IMR-90 (cell line): ENCODE data around the gene TNNI3K. TPM values are rescaled to one million over a fixed set of nuclear protein-coding genes. Genes with fewer than 3 reads are reported as not detected.
A peak's percentile ranks its signal among the peaks of the same experiment; 100 is the strongest.

ENCODE experiments used
- ATAC-seq: fragments of 200-7000 bp; cut with Tn5 transposase; 2 replicates; pipeline ENCODE4 v1.9.1; 2020; ENCODE audit warnings: low read depth, mild to moderate bottlenecking, moderate library complexity
- BruUV-seq: library from RNA; stranded (reverse); fragments of 400-500 nt; replicated peaks from 2 replicates; lab custom pipeline; 2021; lab: Mats Ljungman, UMichigan
- CTCF ChIA-PET: fragments of 300-600 bp; formaldehyde crosslinking; extraction: SDS; loops from one replicate; lab custom pipeline; 2021; ENCODE audit warnings: antibody characterized with exemption; lab: Yijun Ruan, JAX
- POLR2A ChIA-PET: fragments of 300-600 bp; sonication (Branson Sonifier 250); formaldehyde crosslinking; loops from one replicate; lab custom pipeline; 2022; ENCODE audit warnings: antibody characterized with exemption; ENCODE audit not compliant: unreplicated experiment; lab: Charles Lee
- DNase-seq: peaks from one replicate; pipeline ENCODE4 v3.0.0; 2013
- H2AFZ ChIP-seq: replicated peaks from 2 replicates; pipeline ENCODE3; 2013; ENCODE audit warnings: low read length, mild to moderate bottlenecking; ENCODE audit not compliant: poor library complexity
- H2AK5ac ChIP-seq: 2 replicates; pipeline ENCODE4 v1.6.1; 2013; ENCODE audit warnings: low read depth, low read length, inconsistent platforms
- H2AK9ac ChIP-seq: replicated peaks from 2 replicates; pipeline ENCODE3; 2013; ENCODE audit warnings: mild to moderate bottlenecking, low read depth, low read length, moderate library complexity; ENCODE audit not compliant: poor library complexity
- H2BK120ac ChIP-seq: 2 replicates; pipeline ENCODE4 v1.6.1; 2013; ENCODE audit warnings: low read depth, low read length, inconsistent platforms
- H2BK15ac ChIP-seq: 3 replicates; pipeline ENCODE4 v1.6.1; 2013; ENCODE audit warnings: low read depth, low read length, inconsistent platforms
- H2BK20ac ChIP-seq: 2 replicates; pipeline ENCODE4 v1.6.1; 2013; ENCODE audit warnings: low read depth, mild to moderate bottlenecking, inconsistent platforms, low read length, moderate library complexity
- H2BK5ac ChIP-seq: 2 replicates; pipeline ENCODE4 v1.6.1; 2013; ENCODE audit warnings: mild to moderate bottlenecking, low read depth, low read length, inconsistent platforms; ENCODE audit not compliant: poor library complexity, severe bottlenecking
- H3K14ac ChIP-seq: replicated peaks from 2 replicates; pipeline ENCODE4 v1.6.1; 2013; ENCODE audit warnings: low read depth, low read length, inconsistent platforms
- H3K18ac ChIP-seq: 2 replicates; pipeline ENCODE4 v1.6.1; 2013; ENCODE audit warnings: low read depth, low read length, control low read depth
- H3K23ac ChIP-seq: 2 replicates; pipeline ENCODE4 v1.6.1; 2013; ENCODE audit warnings: low read depth, low read length, inconsistent platforms
- H3K27ac ChIP-seq: 2 replicates; pipeline ENCODE4 v1.5.1; 2013; ENCODE audit warnings: mild to moderate bottlenecking, control low read depth, low read length; ENCODE audit not compliant: insufficient read depth
- H3K27me3 ChIP-seq: 2 replicates; pipeline ENCODE4 v1.6.1; 2013; ENCODE audit warnings: low read length; ENCODE audit not compliant: control insufficient read depth, insufficient read depth
- H3K36me3 ChIP-seq: 2 replicates; pipeline ENCODE4 v1.6.1; 2013; ENCODE audit warnings: low read length, mixed read lengths; ENCODE audit not compliant: control insufficient read depth, insufficient read depth
- H3K4ac ChIP-seq: 2 replicates; pipeline ENCODE4 v1.6.1; 2013; ENCODE audit warnings: low read depth, low read length, inconsistent platforms
- H3K4me1 ChIP-seq: 2 replicates; pipeline ENCODE4 v1.6.1; 2013; ENCODE audit warnings: low read length, mixed read lengths; ENCODE audit not compliant: control insufficient read depth, insufficient read depth
- H3K4me2 ChIP-seq: 2 replicates; pipeline ENCODE4 v1.6.1; 2013; ENCODE audit warnings: low read depth, mild to moderate bottlenecking, control low read depth, low read length, moderate library complexity
- H3K4me3 ChIP-seq: 2 replicates; pipeline ENCODE4 v1.5.1; 2013; ENCODE audit warnings: low read depth, mild to moderate bottlenecking, control low read depth, low read length, moderate library complexity; ENCODE audit not compliant: insufficient read depth
- H3K56ac ChIP-seq: 2 replicates; pipeline ENCODE4 v1.6.1; 2013; ENCODE audit warnings: low read length, inconsistent platforms; ENCODE audit not compliant: insufficient read depth; ENCODE audit errors: extremely low read depth
- H3K79me1 ChIP-seq, 2 experiments: 2 replicates each; pipeline ENCODE4 v1.6.1; 2013; ENCODE audit warnings: low read length in 2 of 2, inconsistent platforms in 1 of 2, low read depth in 1 of 2
- H3K9ac ChIP-seq: 2 replicates; pipeline ENCODE4 v1.6.1; 2013; ENCODE audit warnings: low read depth, low read length, control low read depth
- H3K9me1 ChIP-seq: 2 replicates; pipeline ENCODE4 v1.6.1; 2013; ENCODE audit warnings: low read length, inconsistent platforms; ENCODE audit not compliant: insufficient read depth
- H3K9me3 ChIP-seq: 2 replicates; pipeline ENCODE4 v1.6.1; 2013; ENCODE audit warnings: low read length; ENCODE audit not compliant: control insufficient read depth, insufficient read depth
- H4K20me1 ChIP-seq: 2 replicates; pipeline ENCODE4 v1.6.1; 2013; ENCODE audit warnings: low read length, inconsistent platforms; ENCODE audit not compliant: insufficient read depth
- H4K5ac ChIP-seq: 2 replicates; pipeline ENCODE4 v1.6.1; 2013; ENCODE audit warnings: mild to moderate bottlenecking, low read depth, low read length, control low read depth
- H4K8ac ChIP-seq, 2 experiments: 2 replicates each; pipeline ENCODE4 v1.6.1; 2013; ENCODE audit warnings: low read depth in 2 of 2, low read length in 2 of 2, control low read depth in 1 of 2, inconsistent platforms in 1 of 2
- H4K91ac ChIP-seq: 2 replicates; pipeline ENCODE4 v1.6.1; 2013; ENCODE audit warnings: low read depth, low read length, inconsistent platforms; ENCODE audit not compliant: insufficient read depth
- BHLHE40 ChIP-seq: fragments of 150-350 bp; IDR thresholded peaks from 2 replicates; pipeline ENCODE4 v1.6.1; 2016; ENCODE audit warnings: mild to moderate bottlenecking, low read depth, low read length
- CEBPB ChIP-seq: IDR thresholded peaks from 2 replicates; pipeline ENCODE4 v1.6.1; 2012; ENCODE audit warnings: low read depth, low read length, improper control_type of control experiment
- CHD1 ChIP-seq: IDR thresholded peaks from 2 replicates; pipeline ENCODE4 v1.6.1; 2012; ENCODE audit warnings: low read depth, low read length, improper control_type of control experiment
- FOS ChIP-seq: fragments of 150-350 bp; IDR thresholded peaks from 2 replicates; pipeline ENCODE4 v1.6.1; 2016; ENCODE audit warnings: low read depth, low read length
- MAFK ChIP-seq: IDR thresholded peaks from 2 replicates; pipeline ENCODE4 v1.6.1; 2012; ENCODE audit warnings: low read depth, low read length, improper control_type of control experiment
- NFE2L2 ChIP-seq: fragments of 150-350 bp; IDR thresholded peaks from 2 replicates; pipeline ENCODE4 v1.6.1; 2016; ENCODE audit warnings: low read depth, mild to moderate bottlenecking, low read length
- RAD21 ChIP-seq: IDR thresholded peaks from 2 replicates; pipeline ENCODE4 v1.6.1; 2012; ENCODE audit warnings: low read length, improper control_type of control experiment
- RCOR1 ChIP-seq: IDR thresholded peaks from 2 replicates; pipeline ENCODE4 v1.6.1; 2012; ENCODE audit warnings: mild to moderate bottlenecking, low read length, improper control_type of control experiment; ENCODE audit not compliant: insufficient replicate concordance
- RFX5 ChIP-seq: IDR thresholded peaks from 2 replicates; pipeline ENCODE4 v1.8.0; 2012; ENCODE audit warnings: low read depth, mild to moderate bottlenecking, low read length, moderate library complexity
- SMC3 ChIP-seq: fragments of 150-350 bp; IDR thresholded peaks from 2 replicates; pipeline ENCODE4 v1.6.1; 2016; ENCODE audit warnings: low read depth, mild to moderate bottlenecking, antibody characterized with exemption, low read length, moderate library complexity
- WGBS, 2 experiments: methylation state at CpG; one replicate each; pipeline versions ENCODE4 v1.1.5 to v1.1.7; 2013; ENCODE audit warnings: missing lambda C conversion rate in 2 of 2; ENCODE audit not compliant: insufficient read length in 1 of 2; ENCODE audit errors: extremely low coverage in 2 of 2; 5-methylcytosine and 5-hydroxymethylcytosine counted together
- dilution Hi-C: fragments of 300-500 bp; cut with HindIII; formaldehyde crosslinking; loops from one replicate; pipeline ENCODE4 v1.14.3; 2018; ENCODE audit warnings: low sequenced_read_pairs; ENCODE audit not compliant: unreplicated experiment
- in situ Hi-C: fragments of 300-500 bp; cut with MboI; formaldehyde crosslinking; loops from 3 replicates; pipeline ENCODE4 v1.14.3; 2019; ENCODE audit warnings: low sequenced_read_pairs, inconsistent platforms, mixed read lengths
- intact Hi-C: fragments of 100-400 bp; cut with micrococcal nuclease; formaldehyde crosslinking; loops from 2 replicates; pipeline ENCODE4 v1.10.0; 2022
- polyA plus RNA-seq, 3 experiments: library from polyadenylated mRNA; depleted of rRNA; stranded (reverse); fragments of >200 nt; gene quantifications; 2 replicates each; pipeline ENCODE4 v1.2.3, GENCODE V29; 2012; ENCODE audit warnings: low replicate concordance in 1 of 3
- total RNA-seq: library from RNA; depleted of rRNA; stranded (reverse); fragments of >200 nt; gene quantifications from 2 replicates; pipeline ENCODE4 v1.2.3, GENCODE V29; 2012
- TF ChIP-seq, protein P1 (sequence below): fragments of 150-350 bp; IDR thresholded peaks from 2 replicates; pipeline ENCODE4 v1.6.1; 2017; ENCODE audit warnings: mild to moderate bottlenecking, antibody characterized with exemption, low read length, low read depth
- TF ChIP-seq, protein P2 (sequence below): conservative IDR thresholded peaks from 2 replicates; pipeline ENCODE4 v1.5.1; 2012; ENCODE audit warnings: mild to moderate bottlenecking, low read depth, low read length, improper control_type of control experiment
- TF ChIP-seq, protein P3 (sequence below): fragments of 150-350 bp; IDR thresholded peaks from 2 replicates; pipeline ENCODE4 v1.6.1; 2016; ENCODE audit warnings: low read depth, mild to moderate bottlenecking, low read length, moderate library complexity, borderline replicate concordance

Gene TNNI3K
- total and polyA plus RNA-seq, 2 of the 4 experiments (the other 2 are of a cell fraction): 0.90 to 1.3 TPM

DNA sequence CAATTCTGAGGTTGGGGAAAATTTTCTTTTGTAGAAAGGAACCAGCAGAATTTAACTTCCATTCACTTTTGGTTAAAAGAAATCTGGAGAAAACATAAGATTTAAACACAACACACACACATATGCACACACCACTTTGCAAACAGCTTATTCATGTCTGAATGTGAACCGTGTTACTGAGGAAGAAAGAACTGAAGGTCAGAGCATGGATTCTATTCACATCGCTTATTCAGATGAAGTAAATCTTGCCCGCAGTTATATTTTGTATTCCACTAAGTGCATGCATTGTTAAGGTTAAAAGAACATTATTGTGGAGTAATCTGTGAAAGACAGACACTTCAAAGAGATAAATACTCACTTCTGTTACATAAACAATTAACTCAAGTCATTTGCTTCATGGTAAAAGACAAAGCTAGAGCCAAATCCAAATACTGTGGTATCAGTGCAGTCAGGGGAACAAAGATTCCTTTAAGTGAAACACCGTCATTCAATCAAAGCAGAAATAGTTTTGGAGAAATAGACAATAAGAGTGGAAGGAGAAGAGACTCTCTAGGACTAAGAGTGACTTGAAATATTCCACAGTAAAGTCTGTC is 195.3 kb downstream of the TNNI3K start:
- H2BK5ac ChIP-seq: no peak overlapping the region
- H3K18ac ChIP-seq: peak overlapping the region; percentile 75; the same call in 1 of the 2 replicates
- ChIA-PET CTCF (no interaction called here), POLR2A (no interaction called here)
- peaks cover 6% of the 10 kb centered on the region; the same call in 1 of the 2 replicates for H3K4me1 ChIP-seq
- no peak overlapping the region for H3K14ac ChIP-seq
- no peak overlapping the region for H3K4ac ChIP-seq
- H2BK20ac ChIP-seq: peak overlapping the region; percentile 5; the same call in 1 of the 2 replicates
- no peaks in the 10 kb centered on the region for H3K9me3 ChIP-seq
- intact Hi-C loops: no loop called here
- no CpG with 5 or more reads among the region's 4 CpGs for WGBS, 2 experiments
- TF ChIP-seq, protein P1, sequence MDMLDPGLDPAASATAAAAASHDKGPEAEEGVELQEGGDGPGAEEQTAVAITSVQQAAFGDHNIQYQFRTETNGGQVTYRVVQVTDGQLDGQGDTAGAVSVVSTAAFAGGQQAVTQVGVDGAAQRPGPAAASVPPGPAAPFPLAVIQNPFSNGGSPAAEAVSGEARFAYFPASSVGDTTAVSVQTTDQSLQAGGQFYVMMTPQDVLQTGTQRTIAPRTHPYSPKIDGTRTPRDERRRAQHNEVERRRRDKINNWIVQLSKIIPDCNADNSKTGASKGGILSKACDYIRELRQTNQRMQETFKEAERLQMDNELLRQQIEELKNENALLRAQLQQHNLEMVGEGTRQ: no peak
- no peak for TF ChIP-seq CEBPB
- TF ChIP-seq RFX5: no peak
- TF ChIP-seq FOS: no peak
- no peak for TF ChIP-seq CHD1
- no peak for TF ChIP-seq NFE2L2
- TF ChIP-seq RCOR1: no peak
- no peak for TF ChIP-seq MAFK
- no peak for TF ChIP-seq SMC3
- TF ChIP-seq, protein P2, sequence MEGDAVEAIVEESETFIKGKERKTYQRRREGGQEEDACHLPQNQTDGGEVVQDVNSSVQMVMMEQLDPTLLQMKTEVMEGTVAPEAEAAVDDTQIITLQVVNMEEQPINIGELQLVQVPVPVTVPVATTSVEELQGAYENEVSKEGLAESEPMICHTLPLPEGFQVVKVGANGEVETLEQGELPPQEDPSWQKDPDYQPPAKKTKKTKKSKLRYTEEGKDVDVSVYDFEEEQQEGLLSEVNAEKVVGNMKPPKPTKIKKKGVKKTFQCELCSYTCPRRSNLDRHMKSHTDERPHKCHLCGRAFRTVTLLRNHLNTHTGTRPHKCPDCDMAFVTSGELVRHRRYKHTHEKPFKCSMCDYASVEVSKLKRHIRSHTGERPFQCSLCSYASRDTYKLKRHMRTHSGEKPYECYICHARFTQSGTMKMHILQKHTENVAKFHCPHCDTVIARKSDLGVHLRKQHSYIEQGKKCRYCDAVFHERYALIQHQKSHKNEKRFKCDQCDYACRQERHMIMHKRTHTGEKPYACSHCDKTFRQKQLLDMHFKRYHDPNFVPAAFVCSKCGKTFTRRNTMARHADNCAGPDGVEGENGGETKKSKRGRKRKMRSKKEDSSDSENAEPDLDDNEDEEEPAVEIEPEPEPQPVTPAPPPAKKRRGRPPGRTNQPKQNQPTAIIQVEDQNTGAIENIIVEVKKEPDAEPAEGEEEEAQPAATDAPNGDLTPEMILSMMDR: no peak
- no peak for TF ChIP-seq BHLHE40
- no peak for TF ChIP-seq RAD21
- TF ChIP-seq, protein P3, sequence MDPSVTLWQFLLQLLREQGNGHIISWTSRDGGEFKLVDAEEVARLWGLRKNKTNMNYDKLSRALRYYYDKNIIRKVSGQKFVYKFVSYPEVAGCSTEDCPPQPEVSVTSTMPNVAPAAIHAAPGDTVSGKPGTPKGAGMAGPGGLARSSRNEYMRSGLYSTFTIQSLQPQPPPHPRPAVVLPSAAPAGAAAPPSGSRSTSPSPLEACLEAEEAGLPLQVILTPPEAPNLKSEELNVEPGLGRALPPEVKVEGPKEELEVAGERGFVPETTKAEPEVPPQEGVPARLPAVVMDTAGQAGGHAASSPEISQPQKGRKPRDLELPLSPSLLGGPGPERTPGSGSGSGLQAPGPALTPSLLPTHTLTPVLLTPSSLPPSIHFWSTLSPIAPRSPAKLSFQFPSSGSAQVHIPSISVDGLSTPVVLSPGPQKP: no peak
- 0 out of 2 replicates have a peak overlapping the region, but pooled peaks have one; percentile 11 for H2BK120ac ChIP-seq
- no peaks in the 10 kb centered on the region for H3K79me1 ChIP-seq
- no peaks in the 10 kb centered on the region for H3K36me3 ChIP-seq
- no peak overlapping the region for H4K5ac ChIP-seq
- H3K56ac ChIP-seq: no peak overlapping the region
- no peaks in the 10 kb centered on the region for H3K27me3 ChIP-seq
- no peak overlapping the region for H3K4me3 ChIP-seq
- H2AK5ac ChIP-seq: no peak overlapping the region
- H4K20me1 ChIP-seq: no peaks in the 10 kb centered on the region
- H4K8ac ChIP-seq: no peak overlapping the region
- H3K9ac ChIP-seq: no peak overlapping the region
- H3K27ac ChIP-seq: no peak overlapping the region
- DNase-seq (no peak), ATAC-seq (no peak)
- H3K9me1 ChIP-seq: no peaks in the 10 kb centered on the region
- H2AK9ac ChIP-seq: no peak overlapping the region
- BruUV-seq: no TSS peak
- H2BK15ac ChIP-seq: no peak overlapping the region
- no peak overlapping the region for H3K4me2 ChIP-seq
- in situ Hi-C loops: no loop called here
- no peak overlapping the region for H3K23ac ChIP-seq
- dilution Hi-C loops: no loop called here
- H4K91ac ChIP-seq: no peak overlapping the region
- H2AFZ ChIP-seq: no peak overlapping the region
